Activated CD4-positive, CD25-positive, alpha-beta regulatory T cell treated with anti-CD3 and anti-CD28 coated beads, Interleukin-2, amount 50 U/mL, for 16 hours (primary cell): ENCODE measurements around the gene PIK3R4.

Experiments used
- DNase-seq: peaks from one replicate; pipeline ENCODE4 v3.0.0-alpha.2; 2020; ENCODE audit warnings: low read depth, low spot score

Gene PIK3R4

GRCh38 chr3:130688697-130689470 lies 57.7 kb downstream of the PIK3R4 start:
- no peak for DNase-seq

GRCh38 chr3:130688015-130688688 lies 58.5 kb downstream of the PIK3R4 start:
- no peak for DNase-seq

- no peak for DNase-seq
These were observed 59.3 kb downstream of the PIK3R4 start for GRCh38 chr3:130687327-130687726.

- no peak for DNase-seq
These were observed 59.8 kb downstream of the PIK3R4 start for GRCh38 chr3:130686833-130687232.

- no peak for DNase-seq
These were observed 64.5 kb downstream of the PIK3R4 start for GRCh38 chr3:130682131-130682530.

GRCh38 chr3:130679218-130679617 lies 67.4 kb downstream of the PIK3R4 start:
- no peak for DNase-seq

- DNase-seq: no peak
These were observed 69.3 kb downstream of the PIK3R4 start for GRCh38 chr3:130677343-130677742.

GRCh38 chr3:130671545-130672312 lies 74.9 kb downstream of the PIK3R4 start:
- DNase-seq: no peak

- DNase-seq: no peak
These were observed 76.9 kb downstream of the PIK3R4 start for GRCh38 chr3:130669740-130670139.

GRCh38 chr3:130663092-130663491 lies 83.5 kb downstream of the PIK3R4 start:
- DNase-seq: no peak

- DNase-seq: no peak
These were observed 84.1 kb downstream of the PIK3R4 start for GRCh38 chr3:130662501-130662996.

- no peak for DNase-seq
These were observed 85.3 kb downstream of the PIK3R4 start for GRCh38 chr3:130661140-130661891.

- no peak for DNase-seq
These were observed 86.7 kb downstream of the PIK3R4 start for GRCh38 chr3:130659911-130660310.

GRCh38 chr3:130658678-130659077 lies 88.0 kb downstream of the PIK3R4 start:
- DNase-seq: no peak

GRCh38 chr3:130656627-130657026 lies 90.0 kb downstream of the PIK3R4 start:
- DNase-seq: no peak

GRCh38 chr3:130654921-130655320 lies 91.7 kb downstream of the PIK3R4 start:
- no peak for DNase-seq

- DNase-seq: no peak
These were observed 92.5 kb downstream of the PIK3R4 start for GRCh38 chr3:130654091-130654490.

- DNase-seq: no peak
These were observed 97.5 kb downstream of the PIK3R4 start for GRCh38 chr3:130649061-130649654.

GRCh38 chr3:130648293-130648692 lies 98.3 kb downstream of the PIK3R4 start:
- DNase-seq: no peak

- no peak for DNase-seq
These were observed 101.4 kb downstream of the PIK3R4 start for GRCh38 chr3:130645261-130645660.

GRCh38 chr3:130644628-130645253 lies 101.9 kb downstream of the PIK3R4 start:
- no peak for DNase-seq
